Choroid plexus epithelial cell (primary cell): Measurements from ENCODE around the gene ARHGEF12.

ENCODE experiments used
- DNase-seq: peaks from one replicate; pipeline ENCODE4 v3.0.0-alpha.2; 2010; ENCODE audit warnings: low read depth
- H3K4me3 ChIP-seq: 2 replicates; pipeline ENCODE4 v1.5.1; 2011; ENCODE audit warnings: low read depth, mild to moderate bottlenecking, control low read depth, low read length, moderate library complexity
- CTCF ChIP-seq: conservative IDR thresholded peaks from 2 replicates; pipeline ENCODE4 v1.5.1; 2011; ENCODE audit warnings: low read depth, mild to moderate bottlenecking, control low read depth, inconsistent platforms, low read length, moderate library complexity

The ARHGEF12 gene

GRCh38 chr11:120339394-120339890, 3.2 kb downstream of the ARHGEF12 start:
- TF ChIP-seq CTCF = no peak
- H3K4me3 ChIP-seq = peak overlapping the region; percentile 81
- peak; percentile 54 for DNase-seq

- DNase-seq = peak; percentile 53
- TF ChIP-seq CTCF = no peak
- H3K4me3 ChIP-seq = no peak overlapping the region
Observed at GRCh38 chr11:120340529-120340928, 4.3 kb downstream of the ARHGEF12 start.

- no peak for DNase-seq
- TF ChIP-seq CTCF = no peak
- no peak overlapping the region for H3K4me3 ChIP-seq
Observed at GRCh38 chr11:120342226-120342625, 6.0 kb downstream of the ARHGEF12 start.

- no peak for TF ChIP-seq CTCF
- H3K4me3 ChIP-seq = no peak overlapping the region
- DNase-seq = no peak
Observed at GRCh38 chr11:120342678-120343077, 6.5 kb downstream of the ARHGEF12 start.

- no peak for DNase-seq
Observed at GRCh38 chr11:120343429-120343828, 7.2 kb downstream of the ARHGEF12 start.

GRCh38 chr11:120344302-120345004, 8.2 kb downstream of the ARHGEF12 start:
- H3K4me3 ChIP-seq = no peak overlapping the region
- peak; percentile 62 for DNase-seq
- no peak for TF ChIP-seq CTCF

More at GRCh38 chr11:120343429-120343828, 7.2 kb downstream of the ARHGEF12 start:
- no peak overlapping the region for H3K4me3 ChIP-seq
- TF ChIP-seq CTCF = no peak

- DNase-seq = no peak
- TF ChIP-seq CTCF = no peak
- no peak overlapping the region for H3K4me3 ChIP-seq
Observed at GRCh38 chr11:120346233-120346632, 10.0 kb downstream of the ARHGEF12 start.
